H1 (cell line): ENCODE data around the gene ATP2A3.

Source experiments
- EGR1 ChIP-seq: IDR thresholded peaks from 2 replicates; pipeline ENCODE4 v1.6.1; 2011; ENCODE audit warnings: low read depth, low read length, borderline replicate concordance
- SIX5 ChIP-seq: IDR thresholded peaks from 2 replicates; pipeline ENCODE4 v1.6.1; 2011; ENCODE audit warnings: mild to moderate bottlenecking, low read depth, low read length
- TF ChIP-seq, protein P1 (sequence below), 3 experiments: IDR thresholded peaks; 1 replicate in 2 of 3; 2 replicates in 1 of 3; pipeline versions ENCODE4 v1.5.1 to v1.6.1; 2011; ENCODE audit warnings: low read length in 3 of 3, mild to moderate bottlenecking in 3 of 3, inconsistent platforms in 2 of 3, low read depth in 1 of 3, moderate library complexity in 1 of 3; ENCODE audit not compliant: insufficient read depth in 1 of 3; ENCODE audit errors: control extremely low read depth in 1 of 3

GRCh38 chr17:3949418-3949817, 14.8 kb downstream of the ATP2A3 start:
- no peak for TF ChIP-seq EGR1
- no peak for TF ChIP-seq SIX5
- TF ChIP-seq, protein P1, sequence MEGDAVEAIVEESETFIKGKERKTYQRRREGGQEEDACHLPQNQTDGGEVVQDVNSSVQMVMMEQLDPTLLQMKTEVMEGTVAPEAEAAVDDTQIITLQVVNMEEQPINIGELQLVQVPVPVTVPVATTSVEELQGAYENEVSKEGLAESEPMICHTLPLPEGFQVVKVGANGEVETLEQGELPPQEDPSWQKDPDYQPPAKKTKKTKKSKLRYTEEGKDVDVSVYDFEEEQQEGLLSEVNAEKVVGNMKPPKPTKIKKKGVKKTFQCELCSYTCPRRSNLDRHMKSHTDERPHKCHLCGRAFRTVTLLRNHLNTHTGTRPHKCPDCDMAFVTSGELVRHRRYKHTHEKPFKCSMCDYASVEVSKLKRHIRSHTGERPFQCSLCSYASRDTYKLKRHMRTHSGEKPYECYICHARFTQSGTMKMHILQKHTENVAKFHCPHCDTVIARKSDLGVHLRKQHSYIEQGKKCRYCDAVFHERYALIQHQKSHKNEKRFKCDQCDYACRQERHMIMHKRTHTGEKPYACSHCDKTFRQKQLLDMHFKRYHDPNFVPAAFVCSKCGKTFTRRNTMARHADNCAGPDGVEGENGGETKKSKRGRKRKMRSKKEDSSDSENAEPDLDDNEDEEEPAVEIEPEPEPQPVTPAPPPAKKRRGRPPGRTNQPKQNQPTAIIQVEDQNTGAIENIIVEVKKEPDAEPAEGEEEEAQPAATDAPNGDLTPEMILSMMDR (IDR thresholded peaks at IDR 0.05; ENCODE audit: control extremely low read depth in 1 of 3, insufficient read depth in 1 of 3, low read depth in 1 of 3, low read length in 3 of 3) = no peak
